Globus pallidus (tissue), 1 donor: Measurements from ENCODE around the gene ITPK1.
"Not testable (repeated sequence)": the region's sequence is repeated elsewhere in the genome, so short reads cannot be mapped to it uniquely, and the experiment has no call there.

Experiments
- DNase-seq: peaks from one replicate; pipeline ENCODE4 v3.0.0-alpha.2; 2015; ENCODE audit warnings: low spot score

ITPK1 gene

GRCh38 chr14:93128725-93129459, 13.2 kb upstream of the ITPK1 start:
- no peak for DNase-seq

GRCh38 chr14:93126111-93126510, 10.4 kb upstream of the ITPK1 start:
- DNase-seq, result no peak

- DNase-seq, result no peak
These were observed 7.1 kb upstream of the ITPK1 start for GRCh38 chr14:93122826-93123225.

GRCh38 chr14:93121030-93121834, 5.5 kb upstream of the ITPK1 start:
- DNase-seq, result no peak

GRCh38 chr14:93120517-93120916, 4.8 kb upstream of the ITPK1 start:
- no peak for DNase-seq

GRCh38 chr14:93116676-93117200, 1.0 kb upstream of the ITPK1 start:
- no peak for DNase-seq

- DNase-seq, result peak; percentile 92
These were observed 480 bp downstream of the ITPK1 start for GRCh38 chr14:93115069-93115820.

GRCh38 chr14:93114713-93115068, 1.0 kb downstream of the ITPK1 start:
- DNase-seq, result no peak

- DNase-seq, result peak; percentile 37
These were observed 1.5 kb downstream of the ITPK1 start for GRCh38 chr14:93114068-93114710.

- no peak for DNase-seq
These were observed 2.1 kb downstream of the ITPK1 start for GRCh38 chr14:93113678-93114067.

GRCh38 chr14:93112891-93113677, 2.6 kb downstream of the ITPK1 start:
- peak; percentile 88 for DNase-seq

GRCh38 chr14:93111541-93111940, 4.2 kb downstream of the ITPK1 start:
- not testable (repeated sequence) for DNase-seq

- no peak for DNase-seq
These were observed 4.8 kb downstream of the ITPK1 start for GRCh38 chr14:93110856-93111419.

- DNase-seq, result no peak
These were observed 5.9 kb downstream of the ITPK1 start for GRCh38 chr14:93109572-93110481.

- no peak for DNase-seq
These were observed 7.6 kb downstream of the ITPK1 start for GRCh38 chr14:93108105-93108504.

GRCh38 chr14:93107453-93107852, 8.3 kb downstream of the ITPK1 start:
- no peak for DNase-seq

- no peak for DNase-seq
These were observed 9.1 kb downstream of the ITPK1 start for GRCh38 chr14:93106541-93107156.

- not testable (repeated sequence) for DNase-seq
These were observed 9.9 kb downstream of the ITPK1 start for GRCh38 chr14:93105856-93106255.

GRCh38 chr14:93105362-93105761, 10.4 kb downstream of the ITPK1 start:
- DNase-seq, result no peak
